Inflammatory macrophage treated with lipopolysaccharide for 4 hours (primary cell): Measurements from ENCODE around the gene METTL16.
"Not testable (repeated sequence)": the region's sequence is repeated elsewhere in the genome, so short reads cannot be mapped to it uniquely, and the experiment has no call there.

Experiments
- DNase-seq: peaks from one replicate; pipeline ENCODE4 v3.0.0-alpha.2; 2020

The METTL16 gene

DNA sequence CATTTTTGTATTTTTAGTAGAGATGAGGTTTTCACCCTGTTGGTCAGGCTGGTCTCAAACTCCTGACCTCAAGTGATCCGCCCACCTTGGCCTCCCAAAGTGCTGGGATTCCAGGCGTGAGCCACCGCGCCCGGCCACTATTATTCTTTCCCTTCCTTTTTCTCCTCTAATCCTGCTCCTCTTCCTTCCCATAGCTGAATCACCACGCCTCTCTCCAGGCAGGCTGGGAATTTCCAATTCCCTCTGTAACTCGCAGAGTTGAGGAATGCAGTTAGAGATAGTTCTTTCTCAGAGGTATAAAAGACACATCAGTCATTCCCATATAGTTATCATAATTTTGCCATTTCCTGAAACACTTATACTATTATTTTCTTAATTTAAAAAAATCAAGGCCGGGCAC, 11.2 kb downstream of the METTL16 start:
- DNase-seq = no peak

DNA sequence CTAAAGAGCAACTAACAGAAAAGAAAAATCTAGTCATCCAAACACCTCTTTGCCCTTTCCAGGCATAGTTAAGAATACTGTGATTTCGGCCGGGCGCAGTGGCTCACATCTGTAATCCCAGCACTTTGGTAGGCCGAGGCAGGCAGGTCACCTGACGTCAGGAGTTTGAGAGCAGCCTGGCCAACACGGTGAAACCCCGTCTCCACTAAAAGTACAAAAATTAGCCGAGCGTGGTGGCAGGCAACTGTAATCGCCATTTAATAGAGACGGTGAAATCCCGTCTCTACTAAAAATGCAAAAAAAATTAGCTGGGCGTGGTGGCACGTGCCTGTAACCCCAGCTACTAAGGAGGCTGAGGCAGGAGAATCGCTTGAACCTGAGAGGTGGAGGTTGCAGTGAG, 22.4 kb downstream of the METTL16 start:
- not testable (repeated sequence) for DNase-seq

DNA sequence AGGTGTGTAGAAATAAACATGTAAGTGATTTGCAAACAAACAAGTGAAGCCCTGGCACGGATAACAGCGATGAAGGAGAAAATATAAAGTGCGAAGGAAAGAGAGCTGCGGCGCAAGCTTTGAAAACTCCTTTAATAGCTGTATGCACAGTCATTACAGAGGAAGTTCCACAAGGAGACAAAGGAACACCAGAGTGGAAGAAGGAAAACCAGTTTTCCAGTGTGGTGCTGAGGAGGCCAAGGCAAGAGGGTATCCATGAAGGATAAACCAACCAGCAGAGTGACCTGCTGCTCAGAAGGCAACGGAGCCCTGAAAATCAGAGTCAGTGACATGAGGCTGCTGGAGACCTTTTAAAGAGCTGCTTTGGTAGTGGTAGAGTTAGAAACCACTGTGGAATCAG, 24.4 kb downstream of the METTL16 start:
- DNase-seq = no peak

DNA sequence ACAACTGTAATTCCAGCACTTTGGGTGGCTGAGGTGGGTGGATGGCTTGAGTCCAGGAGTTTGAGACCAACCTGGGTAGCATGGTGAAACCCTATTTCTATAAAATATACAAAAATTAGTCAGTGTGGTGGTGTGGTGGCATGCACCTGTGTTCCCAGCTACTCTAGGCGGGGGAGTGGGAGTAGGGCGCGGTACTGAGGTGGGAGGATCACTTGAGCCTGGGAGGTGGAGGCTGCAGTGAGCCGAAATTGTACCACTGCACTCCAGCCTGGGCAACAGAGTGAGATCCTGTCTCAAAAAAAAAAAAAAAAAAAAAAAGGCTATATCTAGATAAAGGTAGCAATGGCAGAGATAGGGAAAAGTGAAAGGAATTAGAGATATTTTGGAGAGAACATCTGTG, 25.0 kb downstream of the METTL16 start:
- DNase-seq = not testable (repeated sequence)

DNA sequence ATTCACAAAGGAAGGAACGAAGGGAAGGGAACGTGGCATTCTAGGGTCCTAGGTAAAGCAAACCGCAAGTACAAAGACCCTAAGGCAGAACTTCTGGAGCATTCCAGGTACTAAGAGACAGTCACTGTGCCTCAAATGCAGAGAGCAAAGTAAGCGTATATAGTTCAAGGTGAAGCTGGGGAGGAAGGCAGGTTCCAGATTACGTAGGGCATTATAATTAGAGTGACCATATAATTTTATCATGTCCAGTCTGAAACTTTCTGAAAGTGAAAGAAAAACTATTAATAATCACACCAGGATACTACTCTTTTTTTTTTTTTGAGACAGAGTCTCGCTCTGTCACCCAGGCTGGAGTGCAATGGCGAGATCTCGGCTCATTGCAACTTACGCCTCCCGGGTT, 25.7 kb downstream of the METTL16 start:
- DNase-seq = no peak

DNA sequence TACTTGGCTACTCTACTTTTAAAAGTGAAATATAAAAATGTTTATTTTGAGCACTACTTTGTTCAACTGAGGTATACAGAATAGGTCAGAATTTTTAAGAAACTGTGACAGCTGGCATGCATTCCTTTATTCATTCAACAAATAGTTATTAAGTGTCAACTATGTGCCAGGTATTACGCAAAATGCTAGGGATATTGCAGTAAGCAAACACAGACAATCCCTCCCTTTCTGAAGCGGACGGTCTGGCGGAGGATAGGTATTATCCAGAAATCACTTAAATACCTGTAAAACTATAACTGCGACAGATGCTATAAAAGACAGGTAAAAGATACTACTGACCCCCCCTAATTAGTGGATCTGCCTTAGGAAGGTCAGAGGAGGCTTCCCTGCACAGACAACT, 26.1 kb downstream of the METTL16 start:
- DNase-seq = no peak

DNA sequence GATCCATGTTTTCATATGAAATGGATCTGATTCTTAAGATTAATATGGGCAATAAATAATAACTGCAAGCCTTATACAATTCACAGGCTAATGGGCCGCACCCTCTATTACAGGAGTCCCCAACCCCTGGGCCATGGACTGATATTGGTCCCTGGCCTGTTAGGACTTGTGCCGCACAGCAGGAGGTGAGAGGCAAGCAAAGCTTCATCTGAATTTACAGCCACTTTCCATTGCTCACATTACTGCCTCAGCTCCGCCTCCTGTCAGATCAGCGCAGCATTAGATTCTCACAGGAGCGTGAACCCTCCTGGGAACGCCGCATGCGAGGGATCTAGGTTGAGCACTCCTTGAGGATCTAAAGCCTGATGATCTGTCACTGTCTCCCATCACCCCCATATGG, 26.8 kb downstream of the METTL16 start:
- DNase-seq = no peak

DNA sequence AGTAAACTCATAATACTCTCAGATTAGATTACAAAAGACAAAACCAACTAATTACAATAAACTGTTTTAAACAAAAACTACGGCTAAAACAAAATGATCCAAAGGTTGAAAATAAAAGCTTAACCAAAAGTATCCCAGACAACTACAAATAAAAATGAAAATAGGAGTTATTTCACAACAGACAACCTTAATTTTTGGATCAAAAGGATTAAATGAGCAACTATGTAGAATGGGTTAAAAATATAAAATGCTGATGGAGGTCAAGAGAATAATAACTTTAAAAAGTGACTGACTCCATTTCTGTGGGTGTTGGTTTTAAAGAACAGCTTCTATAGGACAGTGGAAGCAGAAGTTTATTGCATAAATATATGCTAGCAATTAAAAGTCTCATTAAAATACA, 28.6 kb downstream of the METTL16 start:
- no peak for DNase-seq

DNA sequence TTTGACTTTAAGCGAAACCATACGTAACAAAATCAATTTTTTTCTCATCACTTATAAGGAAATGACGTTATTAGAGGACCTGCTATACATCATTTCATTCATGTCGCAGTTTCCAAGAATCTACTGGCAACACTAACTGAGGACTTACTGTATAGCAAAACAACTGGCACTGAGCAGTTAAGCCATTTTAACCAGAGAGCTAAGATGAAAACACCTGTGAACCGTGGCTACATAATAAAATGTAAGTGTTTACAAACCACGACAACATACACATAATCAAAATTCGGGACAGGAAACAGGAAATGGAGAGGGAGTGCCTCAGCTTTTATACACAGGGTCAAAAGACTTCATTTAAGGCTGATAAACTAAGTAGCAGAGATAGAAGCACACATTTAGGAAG, 29.5 kb downstream of the METTL16 start:
- no peak for DNase-seq

- no peak for DNase-seq
Measured at GRCh38 chr17:2481760-2482159, 29.9 kb downstream of the METTL16 start.

DNA sequence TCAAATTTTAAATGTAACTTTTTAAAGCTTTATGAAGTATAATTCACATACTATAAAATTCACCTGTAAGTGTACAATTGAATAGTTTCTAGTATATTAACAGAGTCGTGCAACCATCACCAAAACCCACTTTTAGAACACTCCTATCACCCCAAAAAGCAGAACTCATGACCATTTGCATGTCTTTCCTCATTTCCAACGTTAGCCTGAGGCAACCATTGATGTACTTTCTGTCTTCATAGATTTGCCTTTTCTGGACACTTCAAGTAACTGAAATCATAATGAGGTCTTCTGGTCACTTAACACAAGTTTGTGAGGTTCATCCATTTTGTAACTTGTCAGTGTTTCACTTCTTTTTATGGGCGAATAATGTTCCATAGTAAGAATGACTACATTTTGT, 33.2 kb downstream of the METTL16 start:
- peak; percentile 46 for DNase-seq

DNA sequence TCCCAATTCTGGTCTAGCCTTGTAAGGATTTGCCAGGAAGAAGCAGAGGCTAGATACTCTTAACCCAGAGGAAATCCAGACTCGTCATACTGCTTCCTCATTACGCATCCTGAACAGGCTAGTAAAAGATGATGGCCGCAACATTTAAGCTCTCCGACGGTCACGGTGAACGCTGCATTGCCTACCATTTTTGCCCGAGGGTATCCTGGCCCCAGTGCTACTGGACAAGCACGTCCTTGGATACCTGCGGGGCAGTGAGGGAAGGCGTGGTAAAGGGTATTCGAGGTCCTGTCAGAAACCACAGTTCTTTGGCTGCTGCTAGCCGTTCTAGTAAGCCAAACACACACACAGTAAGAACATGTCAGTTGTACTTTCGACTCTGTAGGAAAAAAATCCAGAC, 36.6 kb downstream of the METTL16 start:
- DNase-seq = no peak

- DNase-seq = no peak
Measured at GRCh38 chr17:2474371-2474770, 37.3 kb downstream of the METTL16 start.

GRCh38 chr17:2468270-2468669, 43.4 kb downstream of the METTL16 start:
- DNase-seq = no peak

GRCh38 chr17:2466931-2467330, 44.8 kb downstream of the METTL16 start:
- DNase-seq = no peak

DNA sequence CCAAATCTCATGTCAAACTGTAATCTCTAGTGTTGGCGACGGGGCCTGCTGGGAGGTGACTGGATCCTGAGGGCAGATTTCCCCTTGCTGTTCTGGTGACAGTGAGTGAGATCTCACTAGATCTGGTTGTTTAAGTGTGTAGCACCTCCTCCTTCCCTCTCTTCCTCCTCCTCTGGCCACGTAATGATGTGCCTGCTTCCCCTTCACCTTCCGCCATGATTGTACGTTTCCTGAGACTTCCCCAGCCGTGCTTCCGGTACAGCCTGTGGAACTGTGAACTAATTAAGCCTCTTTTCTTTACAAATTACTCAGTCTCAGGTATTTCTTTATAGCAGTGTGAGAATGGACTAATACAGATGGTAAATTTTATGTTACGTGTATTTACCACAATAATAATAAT, 49.2 kb downstream of the METTL16 start:
- DNase-seq = no peak

DNA sequence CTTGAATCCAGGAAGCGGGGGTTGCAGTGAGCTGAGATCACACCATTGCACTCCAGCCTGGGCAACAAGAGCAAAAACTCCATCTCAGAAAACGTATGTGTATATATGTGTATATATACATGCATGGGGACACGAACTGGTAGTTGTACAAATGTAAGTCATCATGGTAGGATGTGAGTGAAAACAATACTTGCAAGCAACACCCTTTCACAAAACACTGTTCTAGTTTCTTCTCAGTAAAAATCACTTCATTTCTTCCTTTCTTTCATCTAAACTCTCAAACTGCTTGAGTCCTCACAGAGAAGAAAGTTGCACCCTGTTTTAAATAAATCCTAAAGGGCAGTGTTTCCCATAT, 51.8 kb downstream of the METTL16 start:
- DNase-seq = no peak

DNA sequence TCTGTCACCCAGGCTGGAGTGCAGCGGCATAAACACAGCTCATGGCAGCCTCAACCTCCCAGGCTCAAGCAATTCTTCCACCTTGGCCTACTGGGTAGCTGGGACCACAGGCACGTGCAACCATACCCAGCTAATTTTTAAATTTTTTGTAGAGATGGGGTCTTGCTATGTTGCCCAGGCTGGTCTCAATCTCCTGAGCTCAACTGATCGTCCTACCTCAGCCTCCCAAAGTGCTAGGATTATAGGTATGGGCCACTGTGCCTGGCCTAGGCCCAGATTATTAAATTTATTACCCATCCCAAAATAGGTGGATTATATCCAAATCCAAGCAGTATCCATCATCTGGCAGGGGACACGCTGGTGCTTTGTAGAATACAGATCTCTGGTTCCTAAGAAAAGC, 53.8 kb downstream of the METTL16 start:
- no peak for DNase-seq

- DNase-seq = no peak
Measured at GRCh38 chr17:2456475-2456874, 55.2 kb downstream of the METTL16 start.

DNA sequence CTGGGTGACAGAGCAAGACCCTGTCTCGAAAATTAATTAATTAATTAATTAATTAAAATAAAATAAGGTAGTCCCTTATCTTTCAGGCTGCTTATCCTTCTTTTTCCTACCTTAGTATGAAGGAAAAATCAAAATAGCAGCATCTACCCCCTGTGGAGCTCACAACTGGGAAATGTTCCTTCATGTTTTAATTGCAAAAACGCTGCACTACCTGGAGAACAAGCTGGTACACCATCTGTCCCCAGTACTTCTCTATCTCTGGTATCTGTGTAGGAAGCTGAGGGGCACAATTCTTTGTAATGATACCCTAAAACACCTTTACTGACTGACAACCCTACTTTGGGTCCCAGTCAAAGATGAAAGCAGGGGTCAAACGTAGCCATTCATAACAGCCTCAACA, 55.7 kb downstream of the METTL16 start:
- no peak for DNase-seq

GRCh38 chr17:2453866-2454265, 57.8 kb downstream of the METTL16 start:
- no peak for DNase-seq

DNA sequence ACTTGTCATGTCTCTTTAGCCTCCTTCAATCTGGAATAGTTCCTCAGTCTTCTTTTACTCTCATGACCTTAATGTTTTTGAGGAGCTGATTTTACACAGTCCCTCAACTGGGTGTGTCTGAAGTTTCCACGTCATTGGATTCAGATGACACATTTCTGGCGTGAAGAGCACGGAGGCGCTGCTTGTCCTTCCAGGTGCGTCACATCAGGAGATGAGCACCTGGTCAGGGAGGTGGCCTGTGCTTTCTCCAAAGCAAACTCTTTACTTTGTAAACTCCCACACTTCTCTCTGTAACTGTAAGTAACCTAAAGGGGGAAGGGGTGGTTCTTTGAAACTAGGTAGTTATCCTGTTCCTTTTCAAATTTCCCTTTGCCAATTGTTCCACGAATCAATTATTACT, 58.4 kb downstream of the METTL16 start:
- DNase-seq = no peak

DNA sequence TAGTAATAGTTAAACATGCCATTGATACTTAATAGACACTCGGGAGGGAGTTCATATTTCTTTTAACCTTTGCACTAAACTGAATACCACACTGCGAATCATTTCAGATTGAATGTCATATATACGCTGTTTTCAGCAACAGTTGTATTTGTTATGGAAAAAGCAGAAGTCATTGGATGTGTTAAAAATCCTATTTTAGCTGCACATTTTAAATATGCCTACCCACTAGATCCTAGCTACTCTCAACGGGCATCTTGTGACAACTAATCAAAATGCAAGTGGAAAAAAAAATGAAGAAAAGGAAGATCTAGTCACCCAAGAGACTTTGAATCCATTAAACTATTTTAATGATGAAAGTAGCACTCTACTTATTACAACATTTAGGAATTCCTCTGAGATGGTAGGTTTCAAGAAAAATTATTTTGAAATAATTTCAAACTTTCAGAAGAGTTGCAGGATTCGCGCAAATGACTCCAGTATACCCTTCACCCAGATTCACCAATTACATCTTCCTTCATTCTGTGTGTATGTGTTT, 59.4 kb downstream of the METTL16 start:
- peak; percentile 84 for DNase-seq

GRCh38 chr17:2450016-2450650, 61.6 kb downstream of the METTL16 start:
- DNase-seq = no peak

- DNase-seq = no peak
Measured at GRCh38 chr17:2449486-2449885, 62.2 kb downstream of the METTL16 start.

GRCh38 chr17:2447479-2447878, 64.2 kb downstream of the METTL16 start:
- DNase-seq = not testable (repeated sequence)
